ENCODE results near the gene MATN1. TPM values are rescaled to one million over a fixed set of nuclear protein-coding genes. Genes with fewer than 3 reads are reported as not detected.

MATN1 gene
- total and polyA plus RNA-seq, 8 donors: 0.06 to 0.07 TPM; not detected in 6

DNA sequence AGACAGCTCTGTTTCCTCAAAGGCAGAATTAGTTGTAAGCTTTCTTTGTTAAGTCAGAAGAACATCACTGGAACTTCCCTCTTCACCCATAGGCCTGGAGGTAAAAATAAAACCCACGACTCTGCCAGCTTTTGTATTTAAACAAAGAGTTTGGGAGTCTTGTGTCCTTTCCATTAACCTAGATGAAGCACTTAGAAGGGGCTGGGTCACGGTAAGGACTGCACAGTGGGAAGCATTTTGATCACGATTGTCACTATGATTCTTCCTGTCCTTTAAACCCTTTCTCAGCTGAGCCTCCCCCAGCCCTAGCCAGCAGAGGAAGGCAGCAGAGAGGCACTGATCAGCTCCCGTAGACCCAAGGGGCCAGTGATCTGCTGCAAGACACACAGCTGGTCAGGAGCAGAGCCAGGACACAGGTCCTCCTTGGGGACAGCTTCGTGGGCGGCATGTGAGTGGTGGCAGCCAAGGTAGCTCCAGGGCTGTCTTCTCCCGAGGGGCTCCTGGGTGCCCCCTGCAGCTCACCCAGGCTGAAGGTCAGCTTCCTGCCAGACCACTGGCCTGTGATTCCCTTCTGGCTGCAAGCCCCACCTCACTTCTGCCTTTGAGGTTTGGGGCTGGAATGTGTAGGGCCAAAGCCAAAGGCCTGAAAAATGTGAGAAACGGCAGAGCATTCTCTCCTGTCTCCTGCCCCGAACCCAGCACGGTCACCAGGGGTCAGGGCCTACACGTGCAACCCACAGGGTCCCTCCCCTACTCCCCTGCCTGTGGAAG lies 38.2 kb upstream of the MATN1 start:
- DNase-seq: peak in 1 of 6 donors; percentile 32
- no peaks in the 10 kb centered on the region for H3K4me1 ChIP-seq
- 57 to 58% methylated on average over 11 of the region's 11 CpGs for WGBS, 2 donors
- H3K27me3 ChIP-seq: no peaks in the 10 kb centered on the region
- intact Hi-C loops (cut with DNase I): no loop called here
- H3K27ac ChIP-seq: no peak overlapping the region
- no peak for FAIRE-seq
- H3K36me3 ChIP-seq: no peaks in the 10 kb centered on the region
- ATAC-seq: no peak
- no peak overlapping the region for H3K4me3 ChIP-seq
- no peaks in the 10 kb centered on the region for H3K9me3 ChIP-seq
- TF ChIP-seq, protein P1, sequence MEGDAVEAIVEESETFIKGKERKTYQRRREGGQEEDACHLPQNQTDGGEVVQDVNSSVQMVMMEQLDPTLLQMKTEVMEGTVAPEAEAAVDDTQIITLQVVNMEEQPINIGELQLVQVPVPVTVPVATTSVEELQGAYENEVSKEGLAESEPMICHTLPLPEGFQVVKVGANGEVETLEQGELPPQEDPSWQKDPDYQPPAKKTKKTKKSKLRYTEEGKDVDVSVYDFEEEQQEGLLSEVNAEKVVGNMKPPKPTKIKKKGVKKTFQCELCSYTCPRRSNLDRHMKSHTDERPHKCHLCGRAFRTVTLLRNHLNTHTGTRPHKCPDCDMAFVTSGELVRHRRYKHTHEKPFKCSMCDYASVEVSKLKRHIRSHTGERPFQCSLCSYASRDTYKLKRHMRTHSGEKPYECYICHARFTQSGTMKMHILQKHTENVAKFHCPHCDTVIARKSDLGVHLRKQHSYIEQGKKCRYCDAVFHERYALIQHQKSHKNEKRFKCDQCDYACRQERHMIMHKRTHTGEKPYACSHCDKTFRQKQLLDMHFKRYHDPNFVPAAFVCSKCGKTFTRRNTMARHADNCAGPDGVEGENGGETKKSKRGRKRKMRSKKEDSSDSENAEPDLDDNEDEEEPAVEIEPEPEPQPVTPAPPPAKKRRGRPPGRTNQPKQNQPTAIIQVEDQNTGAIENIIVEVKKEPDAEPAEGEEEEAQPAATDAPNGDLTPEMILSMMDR (IDR thresholded peaks at IDR 0.05): no peak

DNA sequence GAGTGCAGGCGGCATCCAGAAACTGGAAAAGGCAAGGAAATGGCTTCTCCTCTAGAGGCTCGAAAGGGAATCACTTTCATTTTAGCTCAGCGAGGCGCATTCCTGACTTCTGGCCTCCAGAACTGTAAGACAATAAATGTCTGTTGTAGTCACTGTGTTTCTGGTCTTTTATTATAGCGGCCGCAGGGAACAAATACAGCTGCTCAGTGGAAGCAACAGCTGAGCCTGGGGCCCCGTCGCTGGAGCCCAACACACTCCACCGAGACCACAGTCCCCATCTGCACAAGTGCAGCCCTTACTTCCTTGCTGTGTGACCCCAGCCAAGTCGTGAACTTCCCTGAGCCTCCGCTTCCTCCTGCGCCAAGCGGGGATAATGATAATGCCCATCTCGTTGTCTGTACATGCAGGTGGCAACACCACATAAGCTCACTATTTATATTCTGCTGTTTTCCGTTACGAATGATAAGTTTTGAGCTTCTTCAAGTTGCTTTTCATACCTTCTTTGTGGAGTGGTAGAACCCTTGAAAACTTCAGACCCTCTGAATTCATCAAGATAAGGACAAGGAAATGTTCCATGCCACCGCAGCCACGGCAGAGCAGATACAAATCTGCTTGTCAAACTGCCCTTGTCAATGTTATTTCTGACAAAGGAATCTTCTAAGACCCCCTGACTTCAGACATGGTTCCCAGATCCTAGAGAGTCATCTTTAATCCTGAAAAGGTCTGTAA lies 37.4 kb upstream of the MATN1 start:
- H3K27me3 ChIP-seq: no peaks in the 10 kb centered on the region
- FAIRE-seq (no peak), ATAC-seq (no peak), DNase-seq (peak in 1 of 6 donors; percentile 7)
- no peaks in the 10 kb centered on the region for H3K4me1 ChIP-seq
- no peaks in the 10 kb centered on the region for H3K9me3 ChIP-seq
- TF ChIP-seq, protein P1 (IDR thresholded peaks at IDR 0.05): no peak
- H3K4me3 ChIP-seq: no peak overlapping the region
- intact Hi-C loops (cut with DNase I): no loop called here
- H3K27ac ChIP-seq: no peak overlapping the region
- WGBS, 2 donors: 81 to 85% methylated on average over 18 of the region's 18 CpGs
- H3K36me3 ChIP-seq: no peaks in the 10 kb centered on the region

DNA sequence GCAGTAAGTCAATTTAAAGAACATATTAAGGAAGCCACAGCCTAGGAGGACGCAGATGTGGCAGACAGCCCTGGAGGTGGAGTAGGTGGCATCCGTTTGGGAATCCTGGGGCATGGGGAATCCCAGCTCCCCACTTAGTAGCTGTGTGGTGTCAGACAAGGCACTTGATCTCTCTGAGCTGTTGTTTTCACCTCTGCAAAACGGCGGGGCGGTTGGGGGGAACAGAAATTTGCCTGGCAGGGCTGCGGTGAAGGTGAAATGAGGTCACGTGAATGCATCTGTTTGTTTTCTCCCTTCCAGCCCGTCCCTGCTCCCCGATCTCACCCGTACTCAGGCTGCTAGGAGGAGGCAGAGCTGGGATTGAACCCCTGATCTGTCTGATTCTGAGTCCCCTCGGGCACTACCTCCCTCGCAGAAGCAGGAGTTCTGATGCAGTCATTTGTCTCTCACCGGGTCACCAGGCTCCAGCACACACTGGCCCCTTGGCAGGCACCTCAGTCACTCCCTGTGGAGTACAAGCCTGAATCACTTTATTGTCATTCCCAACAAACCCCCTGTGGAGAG lies 36.4 kb upstream of the MATN1 start:
- no peaks in the 10 kb centered on the region for H3K27me3 ChIP-seq
- H3K4me3 ChIP-seq: no peak overlapping the region
- TF ChIP-seq, protein P1 (IDR thresholded peaks at IDR 0.05): no peak
- ATAC-seq: no peak
- FAIRE-seq: no peak
- no peaks in the 10 kb centered on the region for H3K4me1 ChIP-seq
- intact Hi-C loops (cut with DNase I): no loop called here
- 73 to 82% methylated on average over 13 of the region's 13 CpGs for WGBS, 2 donors
- H3K36me3 ChIP-seq: no peaks in the 10 kb centered on the region
- no peaks in the 10 kb centered on the region for H3K9me3 ChIP-seq
- no peak overlapping the region for H3K27ac ChIP-seq
- DNase-seq: peak in 1 of 6 donors; percentile 20

DNA sequence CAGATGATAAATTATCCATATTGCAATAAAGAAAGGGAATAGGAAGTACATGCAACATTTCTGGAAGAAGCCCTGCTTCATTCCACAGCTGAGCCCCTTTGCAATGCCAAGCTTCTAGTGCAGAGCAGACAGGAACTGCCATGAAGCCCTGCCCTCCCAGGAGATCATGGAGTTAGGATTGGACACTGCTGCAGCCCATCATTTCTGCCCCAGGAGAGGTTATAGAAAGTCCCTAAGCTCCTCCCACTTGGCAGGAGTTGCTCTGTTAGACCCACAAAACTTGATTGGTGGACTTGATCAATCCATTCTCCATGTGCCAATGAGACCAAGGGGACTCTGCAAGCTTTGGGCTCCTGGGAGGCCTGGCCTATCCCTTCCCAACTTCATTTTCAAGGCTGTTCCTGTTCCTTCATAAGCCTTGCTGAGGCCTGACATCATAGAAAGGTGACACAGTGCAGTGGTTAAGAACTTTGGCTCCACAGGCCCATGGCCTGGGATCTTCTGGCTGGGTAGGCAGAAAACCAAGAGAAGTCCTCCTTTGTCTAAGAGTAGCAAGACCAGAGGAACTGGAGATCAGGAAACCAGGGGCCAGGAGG lies 35.5 kb upstream of the MATN1 start:
- intact Hi-C loops (cut with DNase I): no loop called here
- DNase-seq: no peak
- no peak for FAIRE-seq
- Histone ChIP-seq H3K9me3 (no peaks in the 10 kb centered on the region), H3K36me3 (no peaks in the 10 kb centered on the region), H3K4me3 (no peak overlapping the region), H3K27ac (no peak overlapping the region), H3K27me3 (no peaks in the 10 kb centered on the region), H3K4me1 (no peaks in the 10 kb centered on the region)
- TF ChIP-seq, protein P1 (IDR thresholded peaks at IDR 0.05): no peak
- ATAC-seq: no peak

All from pancreas (tissue), 10 donors.